OCI-M2 (cell line): ENCODE results near the gene ZNF564.
"Not testable (repeated sequence)": the region's sequence is repeated elsewhere in the genome, so short reads cannot be mapped to it uniquely, and the experiment has no call there.

ENCODE experiments used
- DNase-seq: peaks from one replicate; lab custom pipeline; 2025; ENCODE audit not compliant: unreplicated experiment; lab: John Stamatoyannopoulos, UW

Gene ZNF564

GRCh38 chr19:12497032-12497431, 54.2 kb downstream of the ZNF564 start:
- no peak for DNase-seq

DNA sequence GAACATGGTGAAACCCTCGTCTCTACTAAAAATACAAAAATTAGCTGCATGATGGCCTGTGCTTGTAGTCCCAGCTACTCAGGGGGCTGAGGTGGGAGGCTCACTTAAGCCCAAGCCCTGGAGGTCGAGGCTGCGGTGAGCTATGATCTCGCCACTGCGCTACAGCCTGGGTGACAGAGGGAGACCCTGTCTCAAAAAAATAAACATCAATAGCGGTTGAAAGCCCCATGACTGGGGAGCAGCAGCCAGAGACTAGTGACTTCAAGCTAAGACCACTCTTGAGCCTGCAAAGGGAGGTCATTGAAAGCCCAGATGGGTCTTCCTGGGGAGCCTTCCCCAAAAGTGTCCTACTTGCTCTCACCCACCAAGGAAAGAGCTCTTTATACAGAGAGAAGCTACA, 54.8 kb downstream of the ZNF564 start:
- DNase-seq = no peak

GRCh38 chr19:12495002-12495802, 56.1 kb downstream of the ZNF564 start:
- peak; percentile 99 for DNase-seq

- no peak for DNase-seq
These were observed 56.9 kb downstream of the ZNF564 start for GRCh38 chr19:12494260-12494860.

GRCh38 chr19:12486265-12486783, 65.0 kb downstream of the ZNF564 start:
- not testable (repeated sequence) for DNase-seq

DNA sequence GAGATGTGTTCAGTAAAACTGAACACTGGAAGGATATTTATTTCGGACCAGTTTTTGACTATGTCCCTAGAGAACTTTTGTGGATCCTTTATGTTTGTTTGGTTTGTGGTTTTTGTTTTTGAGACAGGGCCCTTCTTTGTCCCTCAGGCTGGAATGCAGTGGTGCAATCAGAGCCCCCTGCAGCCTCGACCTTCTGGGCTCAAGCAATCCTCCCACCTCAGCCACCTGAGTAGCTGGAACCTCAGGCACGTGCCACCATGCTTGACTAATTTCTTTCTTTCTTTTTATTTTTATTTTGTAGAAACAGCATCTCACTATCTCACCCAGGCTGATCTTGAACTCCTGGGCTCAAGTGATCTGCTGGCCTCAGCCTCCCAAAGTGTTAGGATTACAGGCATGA, 65.7 kb downstream of the ZNF564 start:
- DNase-seq = no peak

- DNase-seq = no peak
These were observed 66.2 kb downstream of the ZNF564 start for GRCh38 chr19:12485052-12485416.

DNA sequence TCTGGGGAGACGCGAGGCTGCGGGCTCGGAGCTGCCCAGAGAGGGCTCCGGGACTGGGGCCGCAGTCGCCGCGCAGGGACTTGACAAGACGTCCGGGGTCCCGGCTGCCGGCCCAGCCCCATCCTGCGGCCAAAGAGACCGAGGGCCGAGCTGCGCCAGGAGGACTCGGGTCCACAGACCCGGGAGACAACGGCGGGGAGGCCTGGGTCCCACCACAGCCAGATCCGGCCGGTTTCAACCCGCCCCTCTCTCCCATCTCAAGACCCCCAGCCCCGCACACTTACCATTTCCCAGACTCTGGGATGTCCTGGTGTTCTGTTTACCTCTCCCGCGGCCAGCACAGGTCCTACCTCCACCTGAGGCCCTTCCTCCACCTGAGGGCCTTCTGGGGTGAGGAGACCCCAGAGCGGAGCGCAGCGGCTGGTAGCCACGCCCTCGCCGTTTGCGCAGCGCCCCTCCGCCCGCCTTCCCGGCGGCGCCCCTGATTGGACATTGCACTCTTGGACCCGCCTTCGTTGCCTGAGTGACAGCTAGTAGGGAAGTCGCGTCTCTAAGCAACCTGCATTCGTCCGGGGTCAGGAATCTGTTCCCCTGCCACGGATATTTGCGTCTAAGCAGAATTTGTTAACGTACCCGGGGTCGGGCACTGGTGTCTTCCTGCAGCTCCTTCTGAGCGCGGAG, 66.8 kb downstream of the ZNF564 start, which contains the start of gene ZNF709:
TSS of gene ZNF709 (minus strand) at position 446 of the 681 bp plus-strand sequence. CDS start at position 287, 159 bp downstream.
- peak; percentile 99 for DNase-seq

DNA sequence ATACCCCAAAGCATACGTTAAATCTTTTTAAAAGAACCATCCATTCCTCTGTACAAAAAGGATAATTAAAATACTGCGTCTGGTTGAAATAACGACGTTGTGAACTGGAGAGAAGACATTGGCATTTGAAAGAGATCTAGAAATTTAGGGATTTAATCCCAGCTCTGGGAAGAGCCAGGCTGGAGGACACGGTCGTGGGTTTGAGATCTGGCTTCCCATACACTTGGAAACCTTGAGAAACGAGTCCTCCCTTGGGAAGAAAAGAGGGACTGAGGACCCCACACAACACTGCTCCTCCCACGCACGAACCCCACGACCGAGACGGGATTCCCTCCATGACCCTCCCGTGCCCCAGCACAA, 67.3 kb downstream of the ZNF564 start:
- no peak for DNase-seq

GRCh38 chr19:12482509-12482886, 68.8 kb downstream of the ZNF564 start:
- no peak for DNase-seq

DNA sequence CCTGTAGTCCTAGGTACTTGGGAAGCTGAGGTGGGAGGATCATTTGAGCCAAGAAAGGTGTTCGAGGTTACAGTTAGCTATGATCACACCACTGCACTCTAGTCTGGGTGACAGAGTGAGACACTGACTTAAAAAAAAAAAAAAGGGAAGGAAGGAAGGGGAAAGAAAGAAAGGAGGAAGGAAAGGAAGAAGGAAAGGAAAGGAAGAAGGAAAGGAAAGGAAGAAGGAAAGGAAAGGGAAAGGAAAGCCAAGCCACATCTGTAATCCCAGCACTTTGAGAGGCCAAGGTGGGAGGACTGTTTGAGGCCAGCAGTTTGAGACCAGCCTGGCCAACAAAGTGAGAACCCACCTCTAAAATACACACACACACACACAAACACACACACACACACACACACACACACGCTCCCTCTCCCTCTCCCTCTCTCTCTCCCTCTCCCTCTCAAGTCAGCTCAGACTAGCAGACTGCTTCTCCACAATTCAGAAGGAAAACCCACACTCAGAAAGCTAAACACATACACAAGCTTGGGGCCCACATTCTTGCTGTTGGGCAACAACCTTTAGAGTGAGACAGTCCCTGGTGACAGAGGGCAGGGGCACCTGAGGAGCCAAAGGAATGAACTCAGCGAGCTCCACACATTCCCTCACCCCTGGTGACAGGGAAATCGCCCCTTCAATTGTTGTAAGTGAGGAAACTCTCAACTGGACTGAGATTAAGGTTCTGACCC, 69.3 kb downstream of the ZNF564 start:
- DNase-seq = no peak

DNA sequence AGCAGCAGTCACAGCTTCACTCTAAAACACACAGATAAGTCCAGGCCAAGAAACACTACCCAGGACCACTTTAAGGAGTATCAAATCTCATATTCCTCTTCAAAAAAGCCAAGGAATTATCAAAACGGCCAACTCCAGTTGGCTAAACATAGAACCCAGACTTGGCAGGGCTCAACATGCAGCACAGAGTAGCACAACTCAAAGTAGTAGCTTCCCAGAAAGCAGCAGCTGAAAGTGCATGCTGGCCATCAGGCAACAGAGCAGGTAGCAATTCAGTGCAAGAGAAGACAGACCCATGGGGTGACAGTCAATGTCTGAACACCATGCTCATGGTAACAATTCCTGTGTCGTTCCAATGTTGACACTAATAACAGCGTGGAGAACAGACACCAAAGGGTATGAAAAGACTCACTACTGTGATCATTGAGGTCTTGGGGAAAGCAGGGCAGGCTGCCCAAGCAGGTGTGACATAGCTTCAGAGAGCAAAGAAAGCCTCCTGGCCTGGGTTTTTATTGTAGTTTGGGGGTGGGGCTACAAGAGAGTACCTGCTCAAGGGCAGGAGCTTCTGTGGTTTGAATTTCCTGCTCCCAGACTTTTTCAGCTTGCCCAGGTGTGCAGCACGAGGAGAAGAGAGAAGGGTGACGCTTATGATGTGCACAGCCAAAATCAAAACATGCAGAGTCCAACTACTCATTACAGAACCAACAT, 72.9 kb downstream of the ZNF564 start:
- no peak for DNase-seq
